Measurements from ENCODE around the gene LRRC7. TPM values are rescaled to one million over a fixed set of nuclear protein-coding genes. Genes with fewer than 3 reads are reported as not detected.

The LRRC7 gene
- total and polyA plus RNA-seq, 2 of the 8 experiments (the other 6 are each of a cell fraction or from before 2014, with no cell fraction given) = 0.03 to 0.17 TPM

DNA sequence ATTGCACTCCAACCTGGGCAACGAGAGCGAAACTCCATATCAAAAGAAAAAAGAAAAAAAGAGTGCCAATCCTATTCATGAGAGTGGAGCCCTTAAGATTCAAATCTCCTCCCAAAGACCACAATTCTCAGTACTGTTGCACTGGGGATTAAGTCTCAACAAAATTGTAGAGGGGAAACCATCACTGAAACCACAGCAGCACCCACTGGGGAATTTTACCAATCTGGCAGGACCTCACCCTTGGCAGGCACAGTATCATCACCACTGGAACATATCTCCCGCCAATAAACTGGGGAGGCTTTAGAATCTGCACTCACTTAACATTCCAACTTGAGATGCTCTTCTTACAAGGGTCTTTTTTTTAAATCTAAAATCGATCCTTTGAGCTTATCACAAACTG is 596.6 kb downstream of the LRRC7 start:
- FAIRE-seq = no peak

More for the DNA sequence above, 596.6 kb downstream of the LRRC7 start:
- peaks cover 0 to 4% (median 0%) of the 10 kb centered on the region in 4 experiments; a peak in 2 of 8 replicates for H3K36me3 ChIP-seq (ENCODE audit: control insufficient read depth in 2 of 4, insufficient read depth in 4 of 4, low read length in 3 of 4)
- no peak overlapping the region for H4K91ac ChIP-seq (replicated peaks; ENCODE audit: insufficient read length, low read length)
- H3K14ac ChIP-seq (ENCODE audit: insufficient read length) = no peak overlapping the region
- no peak overlapping the region for H2BK12ac ChIP-seq (ENCODE audit: low read depth, low read length)
- H3K9ac ChIP-seq (replicated peaks in 1 of 4; ENCODE audit: extremely low read depth in 1 of 4, low read depth in 3 of 4, low read length in 3 of 4) = no peak overlapping the region
- H3K79me2 ChIP-seq (ENCODE audit: control insufficient read depth in 1 of 2, insufficient read depth in 2 of 2, low read length in 2 of 2) = no peaks in the 10 kb centered on the region
- H2BK20ac ChIP-seq (ENCODE audit: low read length) = no peak overlapping the region
- no peak overlapping the region for H2BK5ac ChIP-seq (ENCODE audit: low read depth, low read length)
- no peak overlapping the region for H4K8ac ChIP-seq (ENCODE audit: extremely low read depth, insufficient read depth, low read length)
- H3K79me1 ChIP-seq (ENCODE audit: low read depth, low read length) = no peaks in the 10 kb centered on the region
- H3K27me3 ChIP-seq (replicated peaks in 1 of 4; ENCODE audit: control insufficient read depth in 3 of 4, extremely low read depth in 1 of 4, insufficient read depth in 3 of 4, low read length in 3 of 4) = no peaks in the 10 kb centered on the region
- POLR2A ChIA-PET (ENCODE audit: partially characterized antibody) = no interaction called here
- H3K27ac ChIP-seq (ENCODE audit: low read depth, low read length) = no peak overlapping the region
- DNase-seq (ENCODE audit: low read depth in 1 of 2, low spot score in 2 of 2) = no peak
- CTCF ChIA-PET (ENCODE audit: partially characterized antibody) = interaction anchor here (0.6 to 1.0 kb wide), 3 partner anchors 21 to 54 kb away, joined by 3 read pairs; no protein-coding TSS in a partner anchor
- H3K18ac ChIP-seq (ENCODE audit: extremely low read depth, low read length) = no peak overlapping the region
- no peak overlapping the region for H4K5ac ChIP-seq (ENCODE audit: insufficient read length, low read depth, low read length)
- H3K23me2 ChIP-seq (ENCODE audit: low read depth, low read length) = no peaks in the 10 kb centered on the region
- no peak overlapping the region for H3K4me3 ChIP-seq (ENCODE audit: extremely low read depth in 1 of 4, insufficient read depth in 2 of 4, low read depth in 3 of 4, low read length in 4 of 4)
- H2AFZ ChIP-seq (ENCODE audit: low read length) = no peak overlapping the region
- no peaks in the 10 kb centered on the region for H3K4me1 ChIP-seq (replicated peaks in 1 of 4; ENCODE audit: control insufficient read depth in 3 of 4, insufficient read depth in 4 of 4, low read length in 3 of 4)
- no peaks in the 10 kb centered on the region for H4K20me1 ChIP-seq (replicated peaks in 1 of 2; ENCODE audit: control insufficient read depth in 1 of 2, insufficient read depth in 2 of 2, low read length in 2 of 2)
- H3K4ac ChIP-seq (replicated peaks; ENCODE audit: insufficient read length, low read depth, low read length) = no peak overlapping the region
- no peak for TF ChIP-seq CHD1 (IDR thresholded peaks at IDR 0.05; ENCODE audit: low read depth, low read length)
- TF ChIP-seq SP2 (IDR thresholded peaks at IDR 0.05; ENCODE audit: low read length) = no peak
- no peak for TF ChIP-seq SP1 (IDR thresholded peaks at IDR 0.05; ENCODE audit: low read depth, low read length)
- TF ChIP-seq NANOG (IDR thresholded peaks at IDR 0.05; ENCODE audit: insufficient read depth, low read depth, low read length, poor library complexity, severe bottlenecking) = no peak
- no peak for TF ChIP-seq NRF1 (IDR thresholded peaks at IDR 0.05; ENCODE audit: low read depth, low read length)
- TF ChIP-seq SP4 (IDR thresholded peaks at IDR 0.05; ENCODE audit: low read length) = no peak
- TF ChIP-seq SRF (IDR thresholded peaks at IDR 0.05; ENCODE audit: low read depth, low read length) = no peak
- H3K56ac ChIP-seq (replicated peaks; ENCODE audit: insufficient read length, low read depth, low read length) = no peak overlapping the region
- no peak overlapping the region for H2BK120ac ChIP-seq (replicated peaks; ENCODE audit: low read depth, low read length)
- H3K9me3 ChIP-seq (ENCODE audit: insufficient read depth in 2 of 2, low read depth in 1 of 2, low read length in 1 of 2) = no peaks in the 10 kb centered on the region
- no peak overlapping the region for H2BK15ac ChIP-seq (ENCODE audit: low read length)
- no peak overlapping the region for H2AK5ac ChIP-seq (ENCODE audit: low read depth, low read length)
- H3K4me2 ChIP-seq (ENCODE audit: insufficient read depth in 1 of 2, low read depth in 2 of 2, low read length in 2 of 2) = no peak overlapping the region
- no peak overlapping the region for H3K23ac ChIP-seq (ENCODE audit: insufficient read length)
- 94% methylated on average over 4 of the region's 4 CpGs; no CpG with 5 or more reads in 1 of the 2 experiments for WGBS, 2 experiments (ENCODE audit: extremely low coverage in 1 of 2, insufficient coverage in 1 of 2, insufficient read length in 1 of 2, insufficient replicate concordance in 2 of 2, low coverage in 1 of 2, low lambda C conversion rate in 2 of 2, missing lambda C conversion rate in 1 of 2)
